ENCODE measurements around the gene RAE1. TPM values are rescaled to one million over a fixed set of nuclear protein-coding genes. Genes with fewer than 3 reads are reported as not detected.

The RAE1 gene
- total RNA-seq, 1 experiment from 2014 or later: 34.5 TPM

DNA sequence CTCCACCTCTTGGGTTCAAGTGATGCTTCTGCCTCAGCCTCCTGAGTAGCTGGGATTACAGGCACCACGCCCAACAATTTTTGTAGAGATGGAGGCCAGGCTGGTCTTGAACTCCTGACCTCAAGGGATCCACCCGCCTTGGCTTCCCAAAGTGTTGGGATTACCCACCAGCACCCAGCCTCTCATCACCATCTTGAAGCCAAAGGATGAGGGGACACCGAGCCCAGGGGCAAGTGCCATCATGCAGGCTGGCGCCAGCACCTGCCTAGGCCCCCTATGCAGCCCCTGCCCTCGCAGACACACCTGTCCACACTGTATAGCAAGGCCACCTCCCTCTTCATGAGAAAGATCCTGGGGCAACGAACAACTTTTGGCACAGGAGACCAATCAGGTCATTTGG, 34.9 kb downstream of the RAE1 start:
- Histone ChIP-seq H3K36me3 (ENCODE audit: control insufficient read depth, insufficient read depth, low read length) (no peaks in the 10 kb centered on the region; the same call in 1 of the 2 replicates), H3K9me3 (ENCODE audit: control insufficient read depth, insufficient read depth, low read depth, low read length) (no peaks in the 10 kb centered on the region), H3K4me1 (ENCODE audit: control insufficient read depth, insufficient read depth, low read length) (peaks cover 15% of the 10 kb centered on the region), H3K27me3 (ENCODE audit: control insufficient read depth, insufficient read depth, low read length) (no peaks in the 10 kb centered on the region), H3K4me3 (ENCODE audit: low read depth in 2 of 2, low read length in 2 of 2) (no peak overlapping the region), H3K27ac (ENCODE audit: low read length) (no peak overlapping the region)
- POLR2A ChIA-PET: no interaction called here
- intact Hi-C loops (cut with micrococcal nuclease; ENCODE audit: unreplicated experiment): no loop called here
- no peak for DNase-seq (ENCODE audit: low read depth, low spot score)
- ATAC-seq: no peak
- no TSS peak for BruUV-seq (replicated peaks)
- CTCF ChIA-PET: no interaction called here
- in situ Hi-C loops (cut with HindIII; ENCODE audit: low pct_unique_long_range_greater_than_20kb, low sequenced_read_pairs): no loop called here
- TF ChIP-seq, protein P1, sequence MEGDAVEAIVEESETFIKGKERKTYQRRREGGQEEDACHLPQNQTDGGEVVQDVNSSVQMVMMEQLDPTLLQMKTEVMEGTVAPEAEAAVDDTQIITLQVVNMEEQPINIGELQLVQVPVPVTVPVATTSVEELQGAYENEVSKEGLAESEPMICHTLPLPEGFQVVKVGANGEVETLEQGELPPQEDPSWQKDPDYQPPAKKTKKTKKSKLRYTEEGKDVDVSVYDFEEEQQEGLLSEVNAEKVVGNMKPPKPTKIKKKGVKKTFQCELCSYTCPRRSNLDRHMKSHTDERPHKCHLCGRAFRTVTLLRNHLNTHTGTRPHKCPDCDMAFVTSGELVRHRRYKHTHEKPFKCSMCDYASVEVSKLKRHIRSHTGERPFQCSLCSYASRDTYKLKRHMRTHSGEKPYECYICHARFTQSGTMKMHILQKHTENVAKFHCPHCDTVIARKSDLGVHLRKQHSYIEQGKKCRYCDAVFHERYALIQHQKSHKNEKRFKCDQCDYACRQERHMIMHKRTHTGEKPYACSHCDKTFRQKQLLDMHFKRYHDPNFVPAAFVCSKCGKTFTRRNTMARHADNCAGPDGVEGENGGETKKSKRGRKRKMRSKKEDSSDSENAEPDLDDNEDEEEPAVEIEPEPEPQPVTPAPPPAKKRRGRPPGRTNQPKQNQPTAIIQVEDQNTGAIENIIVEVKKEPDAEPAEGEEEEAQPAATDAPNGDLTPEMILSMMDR (IDR thresholded peaks at IDR 0.05): no peak
- TF ChIP-seq SIN3A (IDR thresholded peaks at IDR 0.05; ENCODE audit: borderline replicate concordance, insufficient read depth, low read depth, low read length) (no peak), POLR2AphosphoS5 (IDR thresholded peaks at IDR 0.05; ENCODE audit: low read depth, low read length) (no peak), TCF7L2 (IDR thresholded peaks at IDR 0.05; ENCODE audit: low read depth, low read length) (no peak)
- TF ChIP-seq, protein P2, sequence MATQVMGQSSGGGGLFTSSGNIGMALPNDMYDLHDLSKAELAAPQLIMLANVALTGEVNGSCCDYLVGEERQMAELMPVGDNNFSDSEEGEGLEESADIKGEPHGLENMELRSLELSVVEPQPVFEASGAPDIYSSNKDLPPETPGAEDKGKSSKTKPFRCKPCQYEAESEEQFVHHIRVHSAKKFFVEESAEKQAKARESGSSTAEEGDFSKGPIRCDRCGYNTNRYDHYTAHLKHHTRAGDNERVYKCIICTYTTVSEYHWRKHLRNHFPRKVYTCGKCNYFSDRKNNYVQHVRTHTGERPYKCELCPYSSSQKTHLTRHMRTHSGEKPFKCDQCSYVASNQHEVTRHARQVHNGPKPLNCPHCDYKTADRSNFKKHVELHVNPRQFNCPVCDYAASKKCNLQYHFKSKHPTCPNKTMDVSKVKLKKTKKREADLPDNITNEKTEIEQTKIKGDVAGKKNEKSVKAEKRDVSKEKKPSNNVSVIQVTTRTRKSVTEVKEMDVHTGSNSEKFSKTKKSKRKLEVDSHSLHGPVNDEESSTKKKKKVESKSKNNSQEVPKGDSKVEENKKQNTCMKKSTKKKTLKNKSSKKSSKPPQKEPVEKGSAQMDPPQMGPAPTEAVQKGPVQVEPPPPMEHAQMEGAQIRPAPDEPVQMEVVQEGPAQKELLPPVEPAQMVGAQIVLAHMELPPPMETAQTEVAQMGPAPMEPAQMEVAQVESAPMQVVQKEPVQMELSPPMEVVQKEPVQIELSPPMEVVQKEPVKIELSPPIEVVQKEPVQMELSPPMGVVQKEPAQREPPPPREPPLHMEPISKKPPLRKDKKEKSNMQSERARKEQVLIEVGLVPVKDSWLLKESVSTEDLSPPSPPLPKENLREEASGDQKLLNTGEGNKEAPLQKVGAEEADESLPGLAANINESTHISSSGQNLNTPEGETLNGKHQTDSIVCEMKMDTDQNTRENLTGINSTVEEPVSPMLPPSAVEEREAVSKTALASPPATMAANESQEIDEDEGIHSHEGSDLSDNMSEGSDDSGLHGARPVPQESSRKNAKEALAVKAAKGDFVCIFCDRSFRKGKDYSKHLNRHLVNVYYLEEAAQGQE (IDR thresholded peaks at IDR 0.05; ENCODE audit: insufficient read depth in 1 of 2, low read depth in 2 of 2, low read length in 1 of 2): no peak

DNA sequence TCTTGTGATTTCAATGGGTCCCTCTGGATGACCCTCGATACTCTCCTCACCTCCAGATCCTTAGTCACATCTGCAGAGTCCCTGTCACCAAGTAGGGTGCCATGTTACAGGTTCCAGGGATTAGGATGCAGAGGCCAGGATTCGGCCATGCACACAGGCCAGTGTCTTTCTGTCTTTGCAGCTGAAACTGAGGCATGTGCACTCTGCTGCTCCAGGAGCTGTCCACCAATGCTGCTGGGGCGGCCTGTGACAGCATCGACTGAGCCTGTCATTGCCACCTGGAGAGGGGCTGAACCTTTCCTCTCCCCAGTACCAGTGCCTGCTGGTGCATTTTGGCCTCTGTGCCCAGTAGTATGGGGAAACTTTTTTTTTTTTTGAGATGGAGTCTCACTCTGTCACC, 35.7 kb downstream of the RAE1 start:
- Histone ChIP-seq H3K4me1 (ENCODE audit: control insufficient read depth, insufficient read depth, low read length) (peaks cover 15% of the 10 kb centered on the region), H3K27me3 (ENCODE audit: control insufficient read depth, insufficient read depth, low read length) (no peaks in the 10 kb centered on the region), H3K36me3 (ENCODE audit: control insufficient read depth, insufficient read depth, low read length) (no peaks in the 10 kb centered on the region; the same call in 1 of the 2 replicates), H3K9me3 (ENCODE audit: control insufficient read depth, insufficient read depth, low read depth, low read length) (no peaks in the 10 kb centered on the region), H3K27ac (ENCODE audit: low read length) (no peak overlapping the region), H3K4me3 (ENCODE audit: low read depth in 2 of 2, low read length in 2 of 2) (no peak overlapping the region)
- no TSS peak for BruUV-seq (replicated peaks)
- in situ Hi-C loops (cut with HindIII; ENCODE audit: low pct_unique_long_range_greater_than_20kb, low sequenced_read_pairs) (no loop called here), intact Hi-C loops (cut with micrococcal nuclease; ENCODE audit: unreplicated experiment) (no loop called here)
- ChIA-PET CTCF (no interaction called here), POLR2A (no interaction called here)
- no peak for DNase-seq (ENCODE audit: low read depth, low spot score)
- no peak for TF ChIP-seq SIN3A (IDR thresholded peaks at IDR 0.05; ENCODE audit: borderline replicate concordance, insufficient read depth, low read depth, low read length)
- TF ChIP-seq, protein P1 (IDR thresholded peaks at IDR 0.05): no peak
- no peak for TF ChIP-seq TCF7L2 (IDR thresholded peaks at IDR 0.05; ENCODE audit: low read depth, low read length)
- ATAC-seq: no peak
